Measurements from ENCODE around the gene FASTKD1.

FASTKD1 gene

DNA sequence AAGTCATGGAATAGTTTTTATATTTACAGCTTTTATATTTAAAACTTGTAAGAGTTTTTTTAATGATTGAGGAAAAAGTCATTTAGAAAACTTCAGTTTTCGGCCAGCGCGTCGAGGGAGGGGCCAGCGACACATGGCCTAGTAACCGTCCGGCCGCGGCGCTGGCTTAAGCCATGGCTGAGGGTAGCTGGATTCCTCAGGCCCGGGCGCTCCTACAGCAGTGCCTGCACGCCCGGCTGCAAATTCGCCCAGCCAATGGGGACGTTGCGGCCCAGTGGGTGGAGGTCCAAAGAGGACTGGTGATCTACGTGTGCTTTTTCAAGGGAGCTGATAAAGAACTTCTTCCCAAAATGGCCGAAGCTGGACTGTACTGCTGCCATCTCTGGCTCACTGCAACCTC is 69.0 kb downstream of the FASTKD1 start:
- DNase-seq: no peak

DNA sequence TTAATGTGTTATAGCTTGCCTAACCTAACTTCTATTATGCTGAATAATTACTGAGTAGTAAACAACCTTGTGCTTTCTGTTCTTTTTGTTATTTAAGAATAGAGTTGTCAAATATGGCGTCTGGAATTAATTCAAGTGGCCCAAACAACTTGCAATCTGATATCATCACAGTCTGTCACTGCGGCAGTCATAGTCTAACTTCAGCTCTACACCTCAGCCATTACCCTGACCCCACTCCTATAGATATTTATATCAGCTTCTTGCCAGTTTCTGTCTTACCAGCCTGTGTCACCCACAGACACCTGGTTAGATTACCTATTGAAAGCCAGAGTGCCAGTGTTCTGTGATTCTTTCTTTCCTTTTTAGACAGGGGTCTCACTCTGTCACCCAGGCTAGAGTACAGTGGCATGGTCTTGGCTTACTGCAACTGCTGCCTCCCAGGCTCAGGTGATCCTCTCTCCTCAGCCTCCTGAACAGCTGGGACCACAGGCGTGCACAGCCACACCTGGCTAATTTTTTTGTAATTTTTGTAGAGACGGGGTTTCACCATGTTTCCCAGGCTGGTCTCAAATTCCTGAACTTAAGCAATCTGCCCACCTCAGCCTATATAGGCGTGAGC is 78.2 kb downstream of the FASTKD1 start:
- DNase-seq: no peak

DNA sequence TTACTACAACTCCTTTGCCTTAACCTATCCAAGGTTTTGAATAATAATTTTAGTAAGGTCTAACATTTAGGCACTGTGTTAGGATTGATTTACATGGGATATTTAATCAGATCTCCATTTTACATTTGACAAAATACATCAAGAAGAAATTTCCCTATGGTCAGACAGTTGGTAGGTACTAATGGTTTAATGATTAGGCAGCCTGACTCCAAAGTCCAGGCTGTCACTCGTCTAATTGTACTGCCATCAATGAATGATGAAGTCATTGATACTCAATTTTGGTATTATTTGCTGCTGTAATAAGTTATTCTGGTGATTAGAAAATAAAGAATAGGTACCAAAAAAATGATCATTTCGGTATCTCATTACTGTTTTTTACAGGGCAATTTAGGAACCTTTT is 80.3 kb downstream of the FASTKD1 start:
- DNase-seq: no peak

DNA sequence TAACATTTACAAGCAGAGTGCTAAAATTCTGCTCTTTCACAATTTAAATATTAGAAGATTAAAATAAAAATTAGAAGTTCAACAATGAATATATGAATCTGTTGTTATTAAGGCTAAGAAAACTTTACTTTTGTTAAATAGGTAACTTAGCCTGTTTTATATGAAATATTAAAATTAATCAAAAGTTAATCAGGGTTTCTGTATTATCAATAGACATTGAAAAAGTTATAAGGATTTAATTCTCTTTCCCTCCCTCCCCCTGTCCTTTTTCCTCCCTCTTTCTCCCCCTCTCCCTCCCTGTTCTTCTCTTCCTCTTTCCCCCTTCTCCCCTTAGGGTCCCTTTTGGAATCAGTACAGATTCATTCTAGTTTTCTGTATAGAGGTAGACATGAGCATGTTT is 82.3 kb downstream of the FASTKD1 start:
- DNase-seq: no peak

DNA sequence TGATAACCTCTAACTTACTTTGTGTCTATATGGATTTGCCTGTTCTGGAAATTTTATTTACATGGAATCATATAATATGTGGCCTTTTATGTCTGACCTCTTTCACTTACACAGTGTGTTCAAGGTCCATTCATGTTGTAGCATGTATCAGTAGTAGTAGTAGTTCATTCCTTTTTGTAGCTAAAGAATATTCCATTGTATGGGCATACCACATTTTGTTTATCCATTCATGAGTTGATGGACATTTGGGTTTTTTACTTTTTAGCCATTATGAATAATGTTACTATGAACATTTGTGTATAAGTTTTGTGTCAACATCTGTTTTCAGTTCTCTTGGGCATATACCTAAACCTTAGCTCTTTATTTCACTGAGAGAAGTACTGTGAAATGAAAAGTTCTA is 82.8 kb downstream of the FASTKD1 start:
- DNase-seq: no peak

DNA sequence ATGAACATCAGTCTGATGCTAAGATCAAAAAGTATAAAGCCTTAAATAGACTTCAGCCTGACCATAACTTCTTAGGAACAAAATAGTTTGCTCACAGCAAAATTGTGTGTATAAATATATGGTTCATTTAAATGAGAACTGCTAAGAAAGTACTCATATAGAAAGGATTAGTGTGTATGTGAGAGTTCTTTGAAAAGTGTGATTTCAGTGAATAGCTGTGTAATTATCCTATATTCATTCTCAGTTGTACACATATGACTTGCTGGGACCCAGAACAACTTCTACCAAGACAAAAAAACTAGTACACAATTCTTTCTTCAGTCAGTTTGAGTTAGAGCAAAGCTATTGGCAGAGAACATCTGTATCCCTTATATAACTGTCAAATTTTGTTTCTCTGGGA is 87.2 kb downstream of the FASTKD1 start:
- DNase-seq: no peak

DNA sequence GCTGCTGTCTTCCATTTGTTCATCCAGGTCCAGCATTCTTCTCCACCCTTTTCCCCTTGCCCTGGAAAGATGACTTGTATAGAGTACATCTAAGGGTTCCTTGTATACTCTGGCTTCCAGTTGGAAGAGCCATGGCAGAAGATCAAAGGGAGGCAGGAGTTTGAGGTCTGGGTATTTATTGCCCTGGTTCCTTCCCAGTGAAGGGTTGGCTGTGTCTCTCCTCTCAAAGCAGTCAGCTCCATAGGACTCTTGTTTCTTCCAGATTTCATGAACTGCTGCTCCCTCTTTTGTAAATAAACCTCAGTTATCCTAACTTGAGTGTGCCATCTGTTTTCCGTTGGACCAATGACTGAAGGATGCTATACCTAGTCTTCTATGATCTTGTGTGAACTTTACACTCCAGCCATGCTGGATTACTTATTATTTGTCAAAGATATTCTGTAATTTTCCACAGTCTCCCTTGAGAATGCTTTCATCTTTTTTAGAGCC is 88.0 kb downstream of the FASTKD1 start:
- no peak for DNase-seq

DNA sequence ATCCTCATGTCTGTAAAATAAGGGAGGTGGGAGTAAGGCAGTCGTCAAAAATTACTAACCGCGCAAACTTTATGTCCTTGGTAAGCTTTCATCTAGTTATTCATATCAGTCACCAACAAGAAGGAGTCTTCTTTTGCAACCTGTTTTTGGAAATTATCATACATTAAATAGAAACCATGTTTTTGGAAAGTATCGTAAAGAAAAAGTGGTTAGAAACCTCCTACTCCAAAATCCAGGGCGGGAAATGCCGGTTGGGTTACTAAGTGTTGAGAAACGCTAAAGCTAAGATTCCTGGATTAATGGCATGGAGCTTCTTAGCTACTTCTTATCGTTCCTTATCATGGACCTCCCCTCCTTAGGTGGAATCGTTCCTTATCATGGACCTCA is 93.6 kb downstream of the FASTKD1 start:
- no peak for DNase-seq
